Measurements from ENCODE around the gene SLC27A6.

SLC27A6 gene

GRCh38 chr5:128974567-128974966, 9.3 kb downstream of the SLC27A6 start:
- Histone ChIP-seq H4K12ac (ENCODE audit: low read depth, low read length) (no peak overlapping the region), H2BK120ac (ENCODE audit: insufficient read depth, low read length, poor library complexity) (no peak overlapping the region), H3K23ac (ENCODE audit: low read length) (no peak overlapping the region), H3K79me2 (ENCODE audit: control insufficient read depth, insufficient read depth, low read length, poor library complexity) (no peaks in the 10 kb centered on the region), H3K4ac (ENCODE audit: low read depth, low read length) (no peak overlapping the region), H3K4me3 (ENCODE audit: low read depth, low read length) (no peak overlapping the region), H2BK5ac (ENCODE audit: low read depth, low read length, poor library complexity) (no peak overlapping the region), H3K36me3 (ENCODE audit: control insufficient read depth in 1 of 2, insufficient read depth in 2 of 2, low read length in 2 of 2) (peaks cover 2 to 4% of the 10 kb centered on the region in 2 experiments), H2AFZ (ENCODE audit: insufficient read depth, low read length, poor library complexity) (no peak overlapping the region), H3K4me1 (ENCODE audit: control insufficient read depth in 1 of 2, insufficient read depth in 2 of 2, low read length in 2 of 2) (no peaks in the 10 kb centered on the region), H3K9ac (ENCODE audit: low read length) (no peak overlapping the region), H2AK5ac (ENCODE audit: low read length) (no peak overlapping the region), H3K4me2 (ENCODE audit: low read length) (no peak overlapping the region), H3K79me1 (ENCODE audit: low read length) (no peaks in the 10 kb centered on the region), H4K91ac (ENCODE audit: low read depth, low read length) (no peak overlapping the region), H3K14ac (ENCODE audit: low read length) (no peak overlapping the region), H3K27me3 (ENCODE audit: insufficient read depth, low read length) (no peaks in the 10 kb centered on the region), H2BK12ac (ENCODE audit: low read length) (no peak overlapping the region), H3K27ac (ENCODE audit: low read depth, low read length) (no peak overlapping the region), H4K8ac (ENCODE audit: low read depth, low read length) (no peak overlapping the region), H3K18ac (ENCODE audit: low read length) (no peak overlapping the region), H3K9me3 (ENCODE audit: insufficient read depth, low read depth, low read length) (peaks cover 7% of the 10 kb centered on the region)
- WGBS (ENCODE audit: extremely low coverage, insufficient coverage, insufficient read length), result no CpG with 5 or more reads among the region's 1 CpG
- no peak for DNase-seq

- Histone ChIP-seq H3K14ac (ENCODE audit: low read length) (no peak overlapping the region), H3K23ac (ENCODE audit: low read length) (no peak overlapping the region), H2BK5ac (ENCODE audit: low read depth, low read length, poor library complexity) (no peak overlapping the region), H3K27me3 (ENCODE audit: insufficient read depth, low read length) (no peaks in the 10 kb centered on the region), H3K4me1 (ENCODE audit: control insufficient read depth in 1 of 2, insufficient read depth in 2 of 2, low read length in 2 of 2) (no peaks in the 10 kb centered on the region), H4K12ac (ENCODE audit: low read depth, low read length) (no peak overlapping the region), H3K4me3 (ENCODE audit: low read depth, low read length) (no peak overlapping the region), H3K4ac (ENCODE audit: low read depth, low read length) (no peak overlapping the region), H4K8ac (ENCODE audit: low read depth, low read length) (no peak overlapping the region), H3K4me2 (ENCODE audit: low read length) (no peak overlapping the region), H3K79me2 (ENCODE audit: control insufficient read depth, insufficient read depth, low read length, poor library complexity) (no peaks in the 10 kb centered on the region), H2AK5ac (ENCODE audit: low read length) (no peak overlapping the region), H3K79me1 (ENCODE audit: low read length) (no peaks in the 10 kb centered on the region), H4K91ac (ENCODE audit: low read depth, low read length) (no peak overlapping the region), H3K9me3 (ENCODE audit: insufficient read depth, low read depth, low read length) (no peaks in the 10 kb centered on the region), H2BK12ac (ENCODE audit: low read length) (no peak overlapping the region), H3K18ac (ENCODE audit: low read length) (no peak overlapping the region), H3K9ac (ENCODE audit: low read length) (no peak overlapping the region), H3K27ac (ENCODE audit: low read depth, low read length) (no peak overlapping the region), H3K36me3 (ENCODE audit: control insufficient read depth in 1 of 2, insufficient read depth in 2 of 2, low read length in 2 of 2) (no peaks in the 10 kb centered on the region), H2BK120ac (ENCODE audit: insufficient read depth, low read length, poor library complexity) (no peak overlapping the region), H2AFZ (ENCODE audit: insufficient read depth, low read length, poor library complexity) (no peak overlapping the region)
- no CpG with 5 or more reads among the region's 1 CpG for WGBS (ENCODE audit: extremely low coverage, insufficient coverage, insufficient read length)
- no peak for DNase-seq
Measured at GRCh38 chr5:128979761-128980160, 14.5 kb downstream of the SLC27A6 start.

DNA sequence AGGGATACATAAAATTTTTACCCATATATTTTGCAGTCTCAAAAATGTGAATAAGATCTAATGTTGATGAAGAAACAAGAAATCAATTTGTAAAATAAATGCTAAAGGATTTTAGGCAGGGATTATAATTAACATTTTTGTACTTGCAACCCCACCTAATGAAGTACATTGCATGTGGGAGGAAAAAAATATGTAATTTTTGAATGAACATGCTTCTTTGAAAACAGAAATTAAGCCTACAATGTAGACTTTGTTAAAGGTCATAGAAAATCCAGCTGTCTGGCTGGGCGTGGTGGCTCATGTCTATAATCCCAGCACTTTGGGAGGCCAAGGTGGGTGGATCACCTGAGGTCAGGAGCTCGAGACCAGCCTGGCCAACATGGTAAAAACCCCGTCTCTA, 15.6 kb downstream of the SLC27A6 start:
- Histone ChIP-seq H3K4me3 (ENCODE audit: low read depth, low read length) (no peak overlapping the region), H3K4me1 (ENCODE audit: control insufficient read depth in 1 of 2, insufficient read depth in 2 of 2, low read length in 2 of 2) (no peaks in the 10 kb centered on the region), H3K23ac (ENCODE audit: low read length) (no peak overlapping the region), H3K18ac (ENCODE audit: low read length) (no peak overlapping the region), H4K8ac (ENCODE audit: low read depth, low read length) (no peak overlapping the region), H2BK120ac (ENCODE audit: insufficient read depth, low read length, poor library complexity) (no peak overlapping the region), H3K9ac (ENCODE audit: low read length) (no peak overlapping the region), H3K27ac (ENCODE audit: low read depth, low read length) (no peak overlapping the region), H3K14ac (ENCODE audit: low read length) (no peak overlapping the region), H3K4me2 (ENCODE audit: low read length) (no peak overlapping the region), H2AK5ac (ENCODE audit: low read length) (no peak overlapping the region), H2BK12ac (ENCODE audit: low read length) (no peak overlapping the region), H3K27me3 (ENCODE audit: insufficient read depth, low read length) (no peaks in the 10 kb centered on the region), H3K79me1 (ENCODE audit: low read length) (no peaks in the 10 kb centered on the region), H3K79me2 (ENCODE audit: control insufficient read depth, insufficient read depth, low read length, poor library complexity) (no peaks in the 10 kb centered on the region), H3K4ac (ENCODE audit: low read depth, low read length) (no peak overlapping the region), H2BK5ac (ENCODE audit: low read depth, low read length, poor library complexity) (no peak overlapping the region), H2AFZ (ENCODE audit: insufficient read depth, low read length, poor library complexity) (no peak overlapping the region), H4K91ac (ENCODE audit: low read depth, low read length) (no peak overlapping the region), H3K9me3 (ENCODE audit: insufficient read depth, low read depth, low read length) (no peaks in the 10 kb centered on the region), H4K12ac (ENCODE audit: low read depth, low read length) (no peak overlapping the region), H3K36me3 (ENCODE audit: control insufficient read depth in 1 of 2, insufficient read depth in 2 of 2, low read length in 2 of 2) (no peaks in the 10 kb centered on the region)
- WGBS (ENCODE audit: extremely low coverage, insufficient coverage, insufficient read length), result no CpG with 5 or more reads among the region's 3 CpGs
- DNase-seq, result no peak

GRCh38 chr5:128984480-128984879, 19.2 kb downstream of the SLC27A6 start:
- H3K79me2 ChIP-seq (ENCODE audit: control insufficient read depth, insufficient read depth, low read length, poor library complexity), result no peaks in the 10 kb centered on the region
- H3K23ac ChIP-seq (ENCODE audit: low read length), result no peak overlapping the region
- no peaks in the 10 kb centered on the region for H3K27me3 ChIP-seq (ENCODE audit: insufficient read depth, low read length)
- H4K12ac ChIP-seq (ENCODE audit: low read depth, low read length), result no peak overlapping the region
- H2AFZ ChIP-seq (ENCODE audit: insufficient read depth, low read length, poor library complexity), result no peak overlapping the region
- WGBS (ENCODE audit: extremely low coverage, insufficient coverage, insufficient read length), result no CpG with 5 or more reads among the region's 1 CpG
- no peak overlapping the region for H3K4me2 ChIP-seq (ENCODE audit: low read length)
- no peak overlapping the region for H3K14ac ChIP-seq (ENCODE audit: low read length)
- H2BK12ac ChIP-seq (ENCODE audit: low read length), result no peak overlapping the region
- no peak overlapping the region for H3K27ac ChIP-seq (ENCODE audit: low read depth, low read length)
- H2BK5ac ChIP-seq (ENCODE audit: low read depth, low read length, poor library complexity), result no peak overlapping the region
- no peaks in the 10 kb centered on the region for H3K36me3 ChIP-seq (ENCODE audit: control insufficient read depth in 1 of 2, insufficient read depth in 2 of 2, low read length in 2 of 2)
- no peak for DNase-seq
- no peak overlapping the region for H3K4ac ChIP-seq (ENCODE audit: low read depth, low read length)
- no peak overlapping the region for H3K4me3 ChIP-seq (ENCODE audit: low read depth, low read length)
- no peaks in the 10 kb centered on the region for H3K4me1 ChIP-seq (ENCODE audit: control insufficient read depth in 1 of 2, insufficient read depth in 2 of 2, low read length in 2 of 2)
- H3K18ac ChIP-seq (ENCODE audit: low read length), result no peak overlapping the region
- no peak overlapping the region for H3K9ac ChIP-seq (ENCODE audit: low read length)
- H4K8ac ChIP-seq (ENCODE audit: low read depth, low read length), result no peak overlapping the region
- no peak overlapping the region for H2BK120ac ChIP-seq (ENCODE audit: insufficient read depth, low read length, poor library complexity)
- no peaks in the 10 kb centered on the region for H3K79me1 ChIP-seq (ENCODE audit: low read length)
- no peak overlapping the region for H4K91ac ChIP-seq (ENCODE audit: low read depth, low read length)
- H3K9me3 ChIP-seq (ENCODE audit: insufficient read depth, low read depth, low read length), result no peaks in the 10 kb centered on the region
- no peak overlapping the region for H2AK5ac ChIP-seq (ENCODE audit: low read length)

All from trophoblast cell (in vitro differentiated cells and primary cell).